ENCODE measurements around the gene DCTD.

DNA sequence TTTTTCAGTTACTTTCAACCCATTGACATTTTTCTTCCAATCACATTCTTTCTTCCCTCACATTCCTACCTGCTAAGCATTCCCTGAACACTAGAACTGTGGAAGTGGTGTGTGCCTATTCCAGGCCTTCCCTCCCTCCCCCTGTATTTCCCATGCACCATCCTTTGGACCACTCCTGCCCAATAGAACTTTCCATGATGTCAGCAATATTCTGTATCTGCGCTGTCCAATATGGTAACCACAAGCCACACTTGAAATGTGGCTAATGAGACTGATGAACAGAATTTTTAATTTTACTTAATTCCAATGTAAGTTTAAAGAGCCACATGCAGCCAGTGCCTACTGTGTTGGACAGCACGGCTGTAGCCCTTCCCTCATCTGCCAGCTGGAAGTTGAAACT lies 57.5 kb downstream of the DCTD start:
- TF ChIP-seq POLR2AphosphoS5 (IDR thresholded peaks at IDR 0.05; ENCODE audit: low read depth, low read length) (no peak), EP300 (IDR thresholded peaks at IDR 0.05; ENCODE audit: low read depth in 2 of 2, low read length in 2 of 2) (no peak), EP300 (CRISPR knock-in tag; IDR thresholded peaks at IDR 0.05; ENCODE audit: borderline replicate concordance) (no peak), ELF3 (CRISPR knock-in tag; IDR thresholded peaks at IDR 0.05) (no peak)
- TF ChIP-seq, protein P1, sequence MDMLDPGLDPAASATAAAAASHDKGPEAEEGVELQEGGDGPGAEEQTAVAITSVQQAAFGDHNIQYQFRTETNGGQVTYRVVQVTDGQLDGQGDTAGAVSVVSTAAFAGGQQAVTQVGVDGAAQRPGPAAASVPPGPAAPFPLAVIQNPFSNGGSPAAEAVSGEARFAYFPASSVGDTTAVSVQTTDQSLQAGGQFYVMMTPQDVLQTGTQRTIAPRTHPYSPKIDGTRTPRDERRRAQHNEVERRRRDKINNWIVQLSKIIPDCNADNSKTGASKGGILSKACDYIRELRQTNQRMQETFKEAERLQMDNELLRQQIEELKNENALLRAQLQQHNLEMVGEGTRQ (IDR thresholded peaks at IDR 0.05; ENCODE audit: low read depth, low read length) = no peak
- TF ChIP-seq, protein P1 (CRISPR knock-in tag; IDR thresholded peaks at IDR 0.05; ENCODE audit: borderline replicate concordance) = no peak

Data from HepG2 (cell line).